GM18870 (cell line): ENCODE results near the gene RPS6KC1.
"Not testable (repeated sequence)": the region's sequence is repeated elsewhere in the genome, so short reads cannot be mapped to it uniquely, and the experiment has no call there.

Source experiments
- ATAC-seq: cut with Tn5 transposase; IDR thresholded peaks from one replicate; pipeline ENCODE4 v1.9.1; 2021; ENCODE audit warnings: moderate library complexity; ENCODE audit not compliant: unreplicated experiment

The RPS6KC1 gene

GRCh38 chr1:213054142-213054541 lies 3.1 kb downstream of the RPS6KC1 start:
- ATAC-seq = no peak

GRCh38 chr1:213054733-213055591 lies 3.9 kb downstream of the RPS6KC1 start:
- ATAC-seq = no peak

GRCh38 chr1:213055767-213056166 lies 4.7 kb downstream of the RPS6KC1 start:
- no peak for ATAC-seq

- no peak for ATAC-seq
These were observed 6.4 kb downstream of the RPS6KC1 start for GRCh38 chr1:213057264-213058059.

- no peak for ATAC-seq
These were observed 9.8 kb downstream of the RPS6KC1 start for GRCh38 chr1:213060836-213061235.

GRCh38 chr1:213061263-213061662 lies 10.2 kb downstream of the RPS6KC1 start:
- ATAC-seq = no peak

GRCh38 chr1:213065800-213066199 lies 14.8 kb downstream of the RPS6KC1 start:
- ATAC-seq = no peak

GRCh38 chr1:213066363-213066762 lies 15.3 kb downstream of the RPS6KC1 start:
- ATAC-seq = no peak

GRCh38 chr1:213067352-213067751 lies 16.3 kb downstream of the RPS6KC1 start:
- no peak for ATAC-seq

- ATAC-seq = peak; percentile 97
These were observed 19.4 kb downstream of the RPS6KC1 start for GRCh38 chr1:213070406-213070805.

GRCh38 chr1:213075725-213076124 lies 24.7 kb downstream of the RPS6KC1 start:
- peak; percentile 61 for ATAC-seq

GRCh38 chr1:213082420-213083111 lies 31.5 kb downstream of the RPS6KC1 start:
- no peak for ATAC-seq

- no peak for ATAC-seq
These were observed 32.0 kb downstream of the RPS6KC1 start for GRCh38 chr1:213083112-213083445.

- no peak for ATAC-seq
These were observed 36.9 kb downstream of the RPS6KC1 start for GRCh38 chr1:213087911-213088310.

GRCh38 chr1:213089924-213090677 lies 39.1 kb downstream of the RPS6KC1 start:
- no peak for ATAC-seq

- no peak for ATAC-seq
These were observed 43.4 kb downstream of the RPS6KC1 start for GRCh38 chr1:213094446-213094845.

GRCh38 chr1:213095467-213095866 lies 44.4 kb downstream of the RPS6KC1 start:
- ATAC-seq = no peak

GRCh38 chr1:213099682-213100399 lies 48.8 kb downstream of the RPS6KC1 start:
- no peak for ATAC-seq

- not testable (repeated sequence) for ATAC-seq
These were observed 49.5 kb downstream of the RPS6KC1 start for GRCh38 chr1:213100565-213100964.
